Measurements from ENCODE around the gene SBF2. TPM values are rescaled to one million over a fixed set of nuclear protein-coding genes. Genes with fewer than 3 reads are reported as not detected.
A peak's percentile ranks its signal among the peaks of the same experiment; 100 is the strongest.

Gene SBF2
- total and polyA plus RNA-seq, 4 experiments from 2014 or later, result 0.50 to 15.4 (median 10.2) TPM

- Mint-ChIP-seq H3K27ac (no peak overlapping the region), H3K27me3 (no peaks in the 10 kb centered on the region), H3K4me3 (no peak overlapping the region), H3K9me3 (peaks cover 7 to 31% (median 15%) of the 10 kb centered on the region in 8 donors), H3K4me1 (peaks cover 8 to 17% (median 10%) of the 10 kb centered on the region in 4 donors), H3K36me3 (peaks cover 5 to 6% of the 10 kb centered on the region in 2 donors)
- ChIA-PET POLR2A (ENCODE audit: partially characterized antibody) (no interaction called here), CTCF (ENCODE audit: partially characterized antibody) (interaction anchor here (0.9 kb wide), 1 partner anchor 10 kb away, joined by 4 read pairs; no protein-coding TSS in a partner anchor)
- DNase-seq, result no peak
- Histone ChIP-seq H3K9me3 (ENCODE audit: control insufficient read depth in 1 of 2, low read length in 2 of 2) (no peaks in the 10 kb centered on the region), H3K4me1 (ENCODE audit: insufficient read depth, low read length) (no peaks in the 10 kb centered on the region), H3K27me3 (ENCODE audit: insufficient read depth, low read length) (no peaks in the 10 kb centered on the region), H3K4me3 (ENCODE audit: low read length in 2 of 2) (no peak overlapping the region), H3K27ac (ENCODE audit: low read depth, low read length) (no peak overlapping the region), H3K36me3 (ENCODE audit: insufficient read depth, low read length) (no peaks in the 10 kb centered on the region)
- intact Hi-C loops (cut with micrococcal nuclease), result no loop called here
Measured at GRCh38 chr11:10087186-10087922, 206.7 kb downstream of the SBF2 start.

- intact Hi-C loops (cut with micrococcal nuclease), result no loop called here
- Mint-ChIP-seq H3K9me3 (peaks cover 7 to 74% (median 51%) of the 10 kb centered on the region in 8 donors), H3K4me3 (no peak overlapping the region), H3K36me3 (peaks cover 14 to 31% of the 10 kb centered on the region in 2 donors), H3K27ac (no peak overlapping the region), H3K27me3 (no peaks in the 10 kb centered on the region), H3K4me1 (peaks cover 0 to 3% (median 0%) of the 10 kb centered on the region in 4 donors)
- Histone ChIP-seq H3K4me1 (ENCODE audit: insufficient read depth, low read length) (no peaks in the 10 kb centered on the region), H3K36me3 (ENCODE audit: insufficient read depth, low read length) (no peaks in the 10 kb centered on the region), H3K4me3 (ENCODE audit: low read length in 2 of 2) (no peak overlapping the region), H3K27me3 (ENCODE audit: insufficient read depth, low read length) (no peaks in the 10 kb centered on the region), H3K27ac (ENCODE audit: low read depth, low read length) (no peak overlapping the region), H3K9me3 (ENCODE audit: control insufficient read depth in 1 of 2, low read length in 2 of 2) (no peaks in the 10 kb centered on the region)
- POLR2A ChIA-PET (ENCODE audit: partially characterized antibody), result no interaction called here
- CTCF ChIA-PET (ENCODE audit: partially characterized antibody), result no interaction called here
- DNase-seq, result no peak
Measured at GRCh38 chr11:10080138-10080537, 213.9 kb downstream of the SBF2 start.

- Histone ChIP-seq H3K9me3 (ENCODE audit: control insufficient read depth in 1 of 2, low read length in 2 of 2) (no peaks in the 10 kb centered on the region), H3K4me3 (ENCODE audit: low read length in 2 of 2) (no peak overlapping the region), H3K27me3 (ENCODE audit: insufficient read depth, low read length) (no peaks in the 10 kb centered on the region), H3K36me3 (ENCODE audit: insufficient read depth, low read length) (no peaks in the 10 kb centered on the region), H3K27ac (ENCODE audit: low read depth, low read length) (no peak overlapping the region), H3K4me1 (ENCODE audit: insufficient read depth, low read length) (no peaks in the 10 kb centered on the region)
- ChIA-PET CTCF (ENCODE audit: partially characterized antibody) (interaction anchor here (0.6 to 2.5 kb wide), 10 partner anchors 8 to 318 kb away, joined by 3 to 9 read pairs (median 4); no protein-coding TSS in a partner anchor), POLR2A (ENCODE audit: partially characterized antibody) (no interaction called here)
- H3K9me3 Mint-ChIP-seq, result peaks cover 0 to 43% (median 34%) of the 10 kb centered on the region in 8 donors
- intact Hi-C loops (cut with micrococcal nuclease), result no loop called here
- H3K27me3 Mint-ChIP-seq, result no peaks in the 10 kb centered on the region
- H3K4me1 Mint-ChIP-seq, result peaks cover 0 to 1% (median 0%) of the 10 kb centered on the region in 4 donors
- H3K36me3 Mint-ChIP-seq, result peaks cover 8 to 22% of the 10 kb centered on the region in 2 donors
- DNase-seq, result peak in 1 of 5 donors; percentile 11
- no peak overlapping the region for H3K27ac Mint-ChIP-seq
- no peak overlapping the region for H3K4me3 Mint-ChIP-seq
Measured at GRCh38 chr11:10076458-10077141, 217.4 kb downstream of the SBF2 start.

- Histone ChIP-seq H3K27ac (ENCODE audit: low read depth, low read length) (no peak overlapping the region), H3K27me3 (ENCODE audit: insufficient read depth, low read length) (no peaks in the 10 kb centered on the region), H3K4me1 (ENCODE audit: insufficient read depth, low read length) (no peaks in the 10 kb centered on the region), H3K36me3 (ENCODE audit: insufficient read depth, low read length) (no peaks in the 10 kb centered on the region), H3K4me3 (ENCODE audit: low read length in 2 of 2) (no peak overlapping the region), H3K9me3 (ENCODE audit: control insufficient read depth in 1 of 2, low read length in 2 of 2) (no peaks in the 10 kb centered on the region)
- Mint-ChIP-seq H3K36me3 (peaks cover 5 to 15% of the 10 kb centered on the region in 2 donors), H3K4me1 (peaks cover 0 to 1% (median 0%) of the 10 kb centered on the region in 4 donors), H3K4me3 (no peak overlapping the region), H3K27me3 (no peaks in the 10 kb centered on the region), H3K27ac (no peak overlapping the region), H3K9me3 (peaks cover 0 to 39% (median 26%) of the 10 kb centered on the region in 8 donors)
- ChIA-PET POLR2A (ENCODE audit: partially characterized antibody) (no interaction called here), CTCF (ENCODE audit: partially characterized antibody) (interaction anchor here (2.5 kb wide), 1 partner anchor 15 kb away, joined by 7 read pairs; no protein-coding TSS in a partner anchor)
- intact Hi-C loops (cut with micrococcal nuclease), result no loop called here
- no peak for DNase-seq
Measured at GRCh38 chr11:10075141-10075540, 218.9 kb downstream of the SBF2 start.

GRCh38 chr11:10072841-10073240, 221.2 kb downstream of the SBF2 start:
- H3K4me1 Mint-ChIP-seq, result peaks cover 0 to under 1% (median 0%) of the 10 kb centered on the region in 4 donors
- intact Hi-C loops (cut with micrococcal nuclease), result no loop called here
- H3K36me3 Mint-ChIP-seq, result peaks cover 1 to 2% of the 10 kb centered on the region in 2 donors
- POLR2A ChIA-PET (ENCODE audit: partially characterized antibody), result no interaction called here
- Histone ChIP-seq H3K4me1 (ENCODE audit: insufficient read depth, low read length) (no peaks in the 10 kb centered on the region), H3K4me3 (ENCODE audit: low read length in 2 of 2) (no peak overlapping the region), H3K36me3 (ENCODE audit: insufficient read depth, low read length) (no peaks in the 10 kb centered on the region), H3K9me3 (ENCODE audit: control insufficient read depth in 1 of 2, low read length in 2 of 2) (no peaks in the 10 kb centered on the region), H3K27me3 (ENCODE audit: insufficient read depth, low read length) (no peaks in the 10 kb centered on the region), H3K27ac (ENCODE audit: low read depth, low read length) (no peak overlapping the region)
- H3K27ac Mint-ChIP-seq, result no peak overlapping the region
- H3K9me3 Mint-ChIP-seq, result peaks cover 0 to 20% (median 9%) of the 10 kb centered on the region in 8 donors
- no peak overlapping the region for H3K4me3 Mint-ChIP-seq
- H3K27me3 Mint-ChIP-seq, result no peaks in the 10 kb centered on the region
- CTCF ChIA-PET (ENCODE audit: partially characterized antibody), result no interaction called here
- no peak for DNase-seq

DNA sequence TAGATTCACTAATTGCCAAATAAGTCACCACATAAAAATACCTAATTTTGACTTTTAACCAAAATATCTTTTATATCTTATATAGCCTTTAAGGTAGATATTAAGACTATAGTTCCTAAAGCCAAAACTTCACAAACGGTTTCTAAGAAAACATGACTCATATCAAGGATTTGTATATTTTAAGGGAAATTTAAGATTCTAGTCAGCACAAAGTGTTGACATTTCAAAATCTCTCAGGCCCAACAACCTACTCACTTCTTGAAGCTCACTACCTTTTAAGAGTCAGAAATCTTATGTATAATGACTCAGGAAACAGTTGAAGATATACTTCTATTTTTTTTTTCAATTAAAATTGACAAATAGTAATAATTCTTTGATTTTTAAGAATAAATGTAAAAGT, 221.9 kb downstream of the SBF2 start:
- peaks cover 0 to 2% of the 10 kb centered on the region in 2 donors for H3K36me3 Mint-ChIP-seq
- ChIA-PET CTCF (ENCODE audit: partially characterized antibody) (no interaction called here), POLR2A (ENCODE audit: partially characterized antibody) (interaction anchor here (0.6 kb wide), 1 partner anchor 12 kb away, joined by 3 read pairs; no protein-coding TSS in a partner anchor)
- H3K4me3 Mint-ChIP-seq, result no peak overlapping the region
- H3K9me3 ChIP-seq (ENCODE audit: control insufficient read depth in 1 of 2, low read length in 2 of 2), result no peaks in the 10 kb centered on the region
- H3K4me1 Mint-ChIP-seq, result peaks cover 0 to 4% (median under 1%) of the 10 kb centered on the region in 4 donors
- H3K27ac Mint-ChIP-seq, result no peak overlapping the region
- H3K27me3 ChIP-seq (ENCODE audit: insufficient read depth, low read length), result no peaks in the 10 kb centered on the region
- H3K27ac ChIP-seq (ENCODE audit: low read depth, low read length), result no peak overlapping the region
- H3K36me3 ChIP-seq (ENCODE audit: insufficient read depth, low read length), result no peaks in the 10 kb centered on the region
- intact Hi-C loops (cut with micrococcal nuclease), result no loop called here
- H3K4me3 ChIP-seq (ENCODE audit: low read length in 2 of 2), result no peak overlapping the region
- no peak for DNase-seq
- peaks cover 0 to 16% (median 8%) of the 10 kb centered on the region in 8 donors for H3K9me3 Mint-ChIP-seq
- H3K27me3 Mint-ChIP-seq, result no peaks in the 10 kb centered on the region
- no peaks in the 10 kb centered on the region for H3K4me1 ChIP-seq (ENCODE audit: insufficient read depth, low read length)

GRCh38 chr11:10067629-10068300, 226.3 kb downstream of the SBF2 start:
- Mint-ChIP-seq H3K4me1 (peaks cover 0 to 4% (median 3%) of the 10 kb centered on the region in 4 donors), H3K27ac (peak overlapping the region in 2 of 7 donors; percentile 26 to 45), H3K4me3 (no peak overlapping the region), H3K36me3 (peaks cover 3 to 7% of the 10 kb centered on the region in 2 donors), H3K9me3 (peaks cover 0 to 20% (median 10%) of the 10 kb centered on the region in 8 donors), H3K27me3 (no peaks in the 10 kb centered on the region)
- DNase-seq, result no peak
- POLR2A ChIA-PET (ENCODE audit: partially characterized antibody), result no interaction called here
- Histone ChIP-seq H3K4me1 (ENCODE audit: insufficient read depth, low read length) (no peaks in the 10 kb centered on the region), H3K27ac (ENCODE audit: low read depth, low read length) (no peak overlapping the region), H3K4me3 (ENCODE audit: low read length in 2 of 2) (no peak overlapping the region), H3K9me3 (ENCODE audit: control insufficient read depth in 1 of 2, low read length in 2 of 2) (no peaks in the 10 kb centered on the region), H3K27me3 (ENCODE audit: insufficient read depth, low read length) (no peaks in the 10 kb centered on the region), H3K36me3 (ENCODE audit: insufficient read depth, low read length) (no peaks in the 10 kb centered on the region)
- intact Hi-C loops (cut with micrococcal nuclease), result no loop called here
- CTCF ChIA-PET (ENCODE audit: partially characterized antibody), result interaction anchor here (1.3 kb wide), 1 partner anchor 9 kb away, joined by 5 read pairs; no protein-coding TSS in a partner anchor
